Lower lobe of right lung (tissue), 2 donors: Measurements from ENCODE around the gene PPP1R14C. TPM values are rescaled to one million over a fixed set of nuclear protein-coding genes. Genes with fewer than 3 reads are reported as not detected.
A peak's percentile ranks its signal among the peaks of the same experiment; 100 is the strongest.
"Not testable (repeated sequence)": the region's sequence is repeated elsewhere in the genome, so short reads cannot be mapped to it uniquely, and the experiment has no call there.

Experiments used
- ATAC-seq, 2 donors: fragments of 200-7000 bp; cut with Tn5 transposase; one replicate each; pipeline ENCODE4 v1.9.1; 2020 to 2022; ENCODE audit warnings: mild to moderate bottlenecking in 2 of 2, moderate library complexity in 2 of 2
- DNase-seq: peaks from one replicate; pipeline ENCODE4 v3.0.0-alpha.2; 2020
- H3K27ac ChIP-seq: fragments of 200-600 bp; one replicate; pipeline ENCODE4 v1.8.0; 2022
- H3K27me3 ChIP-seq: fragments of 200-600 bp; one replicate; pipeline ENCODE4 v1.8.0; 2022; ENCODE audit warnings: low read depth
- H3K36me3 ChIP-seq: fragments of 200-600 bp; one replicate; pipeline ENCODE4 v1.8.0; 2022; ENCODE audit warnings: mild to moderate bottlenecking
- H3K4me1 ChIP-seq: fragments of 200-600 bp; one replicate; pipeline ENCODE4 v1.8.0; 2022
- H3K4me3 ChIP-seq: fragments of 200-600 bp; one replicate; pipeline ENCODE4 v1.8.0; 2022; ENCODE audit warnings: mild to moderate bottlenecking
- H3K9me3 ChIP-seq: fragments of 200-600 bp; one replicate; pipeline ENCODE4 v1.8.0; 2022
- CTCF ChIP-seq: fragments of 200-600 bp; IDR thresholded peaks from one replicate; pipeline ENCODE4 v1.8.0; 2022; ENCODE audit warnings: antibody characterized with exemption, mild to moderate bottlenecking
- intact Hi-C: fragments of 100-400 bp; cut with DNase I; formaldehyde crosslinking; loops from one replicate; pipeline ENCODE4 v1.11.0; 2022
- total RNA-seq: library from RNA; stranded (reverse); fragmentation: NEBNext Ultra II Directional; extraction: Animal tissue kit (Norgen Biotek cat#: 25700); gene quantifications from one replicate; pipeline ENCODE4 v1.2.1, GENCODE V29; 2021
- donor health status: DM: no; HTN: yes; CAD: no; lungs with severe emphysema.

PPP1R14C gene
- total RNA-seq, 1 donor from 2014 or later, result 15.4 TPM

- H3K27me3 ChIP-seq, result no peaks in the 10 kb centered on the region
- peak overlapping the region; percentile 10 for H3K27ac ChIP-seq
- H3K9me3 ChIP-seq, result no peaks in the 10 kb centered on the region
- ATAC-seq (peak; percentile 71 to 75), DNase-seq (no peak)
- H3K4me3 ChIP-seq, result no peak overlapping the region
- no peak for TF ChIP-seq CTCF
- peaks cover 10% of the 10 kb centered on the region for H3K4me1 ChIP-seq
- no peaks in the 10 kb centered on the region for H3K36me3 ChIP-seq
- intact Hi-C loops, result no loop called here
Measured at GRCh38 chr6:150186129-150186898, 43.5 kb downstream of the PPP1R14C start.

DNA sequence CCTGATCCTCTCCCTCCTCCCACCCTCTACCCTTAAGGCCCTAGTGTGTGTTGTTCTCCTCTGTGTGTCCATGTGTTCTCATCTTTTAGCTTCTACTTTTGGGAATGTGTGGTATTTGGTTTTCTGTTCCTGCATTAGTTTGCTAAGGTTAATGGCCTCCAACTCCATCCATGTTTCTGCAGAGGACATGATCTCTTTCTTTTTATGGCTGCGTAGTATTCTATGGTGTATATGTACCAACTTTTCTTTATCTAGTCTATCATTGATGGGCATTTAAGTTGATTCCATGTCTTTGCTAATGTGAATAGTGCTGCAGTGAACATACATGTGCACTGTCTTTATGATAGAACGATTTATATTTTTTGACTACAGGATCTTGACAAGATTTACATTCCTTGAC lies 44.6 kb downstream of the PPP1R14C start:
- H3K27ac ChIP-seq, DNase-seq, H3K9me3 ChIP-seq, H3K4me3 ChIP-seq, ATAC-seq, intact Hi-C loops, H3K36me3 ChIP-seq, H3K27me3 ChIP-seq: not testable (repeated sequence)
- peaks cover 10% of the 10 kb centered on the region for H3K4me1 ChIP-seq

DNA sequence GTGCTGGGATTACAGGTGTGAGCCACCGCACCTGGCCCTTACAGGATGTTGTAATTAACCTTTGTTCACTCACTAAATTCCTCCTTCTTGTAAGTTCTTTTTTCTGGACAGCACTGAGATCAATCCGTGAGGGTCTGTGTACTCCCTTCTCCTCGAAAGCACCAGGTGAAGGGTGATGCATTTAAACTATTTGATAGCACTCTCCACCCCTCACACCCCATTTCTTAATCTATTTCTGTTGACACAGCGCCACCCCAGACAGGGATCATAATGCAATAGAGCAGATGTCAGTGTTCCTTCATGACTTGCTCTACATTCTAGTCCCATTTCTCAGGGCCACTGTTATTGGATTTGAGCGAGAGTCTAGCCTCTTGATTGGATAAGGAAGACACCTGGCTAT lies 46.3 kb downstream of the PPP1R14C start:
- DNase-seq (no peak), ATAC-seq (no peak)
- Histone ChIP-seq H3K9me3 (no peaks in the 10 kb centered on the region), H3K4me3 (no peak overlapping the region), H3K27ac (no peak overlapping the region), H3K36me3 (no peaks in the 10 kb centered on the region), H3K4me1 (peaks cover 10% of the 10 kb centered on the region), H3K27me3 (peaks cover 4% of the 10 kb centered on the region)
- intact Hi-C loops, result no loop called here
- no peak for TF ChIP-seq CTCF

DNA sequence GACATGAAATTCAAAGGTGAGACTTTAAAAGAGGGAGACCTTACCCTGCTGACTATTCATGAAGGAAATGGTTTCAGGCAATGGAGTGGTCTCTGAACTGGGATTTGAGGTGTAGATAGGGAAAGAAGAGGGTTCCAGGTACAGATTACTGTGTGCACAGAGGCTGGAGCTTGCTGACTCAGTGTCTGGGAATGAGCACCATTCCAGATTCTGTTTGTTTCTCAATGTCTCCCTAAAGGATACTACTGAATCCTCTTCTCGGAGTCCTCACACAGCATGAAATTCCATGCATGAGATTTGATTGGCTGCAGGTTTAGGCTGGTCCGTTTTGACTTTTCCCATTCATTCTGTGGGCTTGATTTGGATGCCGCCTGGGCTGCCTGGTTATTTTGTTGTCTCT lies 49.0 kb downstream of the PPP1R14C start:
- H3K4me1 ChIP-seq, result peaks cover 13% of the 10 kb centered on the region
- no peaks in the 10 kb centered on the region for H3K9me3 ChIP-seq
- H3K27ac ChIP-seq, result no peak overlapping the region
- ATAC-seq, result no peak
- peaks cover 4% of the 10 kb centered on the region for H3K27me3 ChIP-seq
- no peak overlapping the region for H3K4me3 ChIP-seq
- H3K36me3 ChIP-seq, result no peaks in the 10 kb centered on the region
- DNase-seq, result no peak
- no peak for TF ChIP-seq CTCF
- intact Hi-C loops, result no loop called here

DNA sequence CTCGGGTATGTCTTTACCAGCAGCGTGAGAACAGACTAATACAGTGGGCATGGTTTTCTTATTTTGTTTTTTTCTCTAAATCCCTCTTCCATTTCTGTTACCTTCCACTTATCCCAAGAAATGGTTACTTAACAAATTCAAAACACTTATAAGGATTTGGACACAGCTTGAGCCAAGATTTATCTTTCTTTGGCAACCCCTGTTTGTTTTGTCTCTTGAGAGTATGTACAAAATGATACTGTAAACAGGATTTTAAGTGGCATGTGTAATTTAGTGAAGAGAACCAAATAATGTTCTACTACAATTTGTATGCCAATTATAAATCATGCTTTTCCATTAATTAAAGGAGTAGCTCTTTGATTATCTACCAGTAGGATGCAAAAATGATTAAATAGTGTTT lies 51.4 kb downstream of the PPP1R14C start:
- H3K9me3 ChIP-seq, result no peaks in the 10 kb centered on the region
- no peaks in the 10 kb centered on the region for H3K36me3 ChIP-seq
- peaks cover 19% of the 10 kb centered on the region for H3K4me1 ChIP-seq
- no peak for DNase-seq
- H3K27ac ChIP-seq, result no peak overlapping the region
- ATAC-seq, result peak in 1 of 2 donors; percentile 57
- TF ChIP-seq CTCF, result no peak
- H3K27me3 ChIP-seq, result peaks cover 4% of the 10 kb centered on the region
- intact Hi-C loops, result no loop called here
- no peak overlapping the region for H3K4me3 ChIP-seq

DNA sequence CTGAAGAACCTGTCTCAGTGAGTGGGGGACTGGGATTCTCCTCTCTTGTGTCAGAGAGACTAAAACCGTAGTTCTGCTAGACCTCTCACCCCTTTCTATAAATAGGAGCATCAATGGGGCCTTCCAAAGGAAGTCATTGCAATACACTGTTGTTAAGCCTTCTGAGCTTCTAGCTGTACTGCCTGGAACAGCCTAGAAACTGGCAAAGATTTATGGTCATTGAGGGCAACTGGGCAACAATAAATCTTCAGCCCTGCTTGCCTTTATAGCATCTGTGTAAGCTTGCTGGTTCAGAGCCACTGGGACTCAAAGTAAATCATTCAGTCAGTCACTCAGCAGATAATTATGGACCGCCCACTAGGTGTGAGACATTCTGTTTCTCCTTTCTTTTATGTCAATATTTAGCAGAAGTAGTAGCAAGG lies 53.2 kb downstream of the PPP1R14C start:
- intact Hi-C loops, result no loop called here
- TF ChIP-seq CTCF, result no peak
- Histone ChIP-seq H3K4me1 (peaks cover 19% of the 10 kb centered on the region), H3K9me3 (no peaks in the 10 kb centered on the region), H3K4me3 (no peak overlapping the region), H3K36me3 (no peaks in the 10 kb centered on the region), H3K27me3 (peaks cover 4% of the 10 kb centered on the region), H3K27ac (no peak overlapping the region)
- no peak for DNase-seq
- no peak for ATAC-seq
